ENCODE measurements around the gene SLC4A1AP.

SLC4A1AP gene

DNA sequence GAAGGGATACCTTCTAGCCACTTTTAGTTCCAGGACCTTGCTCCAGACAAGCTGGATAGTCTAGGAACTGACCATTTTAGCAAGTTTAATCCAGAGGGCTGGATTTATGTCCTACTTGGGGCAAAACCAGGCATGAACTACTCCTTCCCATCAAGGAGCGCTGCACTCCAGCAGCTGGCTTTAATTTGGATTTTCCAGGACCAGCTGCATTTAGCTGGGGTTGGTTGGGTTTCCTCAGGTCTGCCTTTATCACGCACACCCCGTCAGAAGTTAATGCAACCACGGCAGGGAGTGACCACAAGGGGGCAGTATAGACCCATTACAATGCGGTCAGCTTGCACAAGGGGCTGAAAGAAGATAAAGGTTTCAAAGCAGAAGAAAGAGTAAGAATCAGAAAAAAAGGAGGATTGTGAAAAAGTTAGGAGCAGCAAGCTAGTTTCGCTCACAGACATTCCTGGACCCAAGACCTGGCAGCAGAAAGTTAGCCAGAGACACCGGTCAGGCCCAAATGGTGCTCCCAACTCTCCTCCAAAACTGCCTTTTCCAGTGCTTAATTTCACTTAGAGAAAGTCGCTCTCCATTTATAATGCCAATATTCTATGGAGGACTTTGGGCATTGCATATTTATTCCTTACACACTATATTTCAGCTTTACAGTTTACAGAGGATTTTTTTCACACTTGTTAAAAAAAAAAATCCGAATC, 40.1 kb downstream of the SLC4A1AP start:
- DNase-seq, result peak; percentile 80

GRCh38 chr2:27704342-27704876, 40.7 kb downstream of the SLC4A1AP start:
- no peak for DNase-seq

DNA sequence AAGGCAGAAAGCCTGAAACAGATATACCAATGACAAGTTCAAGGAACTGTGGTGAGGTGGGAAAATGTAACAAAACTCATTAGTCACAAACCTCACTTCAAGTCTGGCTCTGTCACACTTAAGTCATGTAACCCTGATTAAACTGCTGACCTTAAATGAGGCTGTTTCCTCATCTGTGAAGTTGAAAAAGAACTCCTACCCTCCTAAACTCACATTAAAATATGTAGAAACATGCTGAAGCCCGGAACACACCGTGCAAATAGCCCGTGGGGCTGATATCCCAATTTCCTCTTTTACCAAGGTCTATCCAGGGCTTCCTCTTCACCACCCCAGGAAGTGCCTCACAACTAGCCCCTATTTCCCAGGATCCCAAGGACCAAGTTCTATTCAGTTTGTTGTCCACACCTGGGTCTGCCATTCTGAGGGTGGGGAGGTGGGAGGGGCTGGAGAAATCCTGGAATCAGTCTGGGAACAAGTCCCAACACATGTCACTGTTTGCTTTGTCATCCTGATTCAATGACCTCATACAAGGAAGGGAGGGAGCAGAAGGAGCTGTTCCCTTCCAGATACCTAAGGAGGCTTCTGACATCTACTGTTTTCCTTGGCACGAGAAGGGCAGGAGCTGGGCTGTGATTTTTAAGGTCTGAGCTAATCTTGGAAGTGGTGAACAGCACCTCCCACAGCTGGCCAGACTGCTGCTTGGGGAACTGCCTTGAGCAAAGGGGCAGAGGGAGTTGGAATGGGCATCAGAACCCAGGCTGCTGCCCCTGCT, 42.3 kb downstream of the SLC4A1AP start:
- peak; percentile 44 for DNase-seq

DNA sequence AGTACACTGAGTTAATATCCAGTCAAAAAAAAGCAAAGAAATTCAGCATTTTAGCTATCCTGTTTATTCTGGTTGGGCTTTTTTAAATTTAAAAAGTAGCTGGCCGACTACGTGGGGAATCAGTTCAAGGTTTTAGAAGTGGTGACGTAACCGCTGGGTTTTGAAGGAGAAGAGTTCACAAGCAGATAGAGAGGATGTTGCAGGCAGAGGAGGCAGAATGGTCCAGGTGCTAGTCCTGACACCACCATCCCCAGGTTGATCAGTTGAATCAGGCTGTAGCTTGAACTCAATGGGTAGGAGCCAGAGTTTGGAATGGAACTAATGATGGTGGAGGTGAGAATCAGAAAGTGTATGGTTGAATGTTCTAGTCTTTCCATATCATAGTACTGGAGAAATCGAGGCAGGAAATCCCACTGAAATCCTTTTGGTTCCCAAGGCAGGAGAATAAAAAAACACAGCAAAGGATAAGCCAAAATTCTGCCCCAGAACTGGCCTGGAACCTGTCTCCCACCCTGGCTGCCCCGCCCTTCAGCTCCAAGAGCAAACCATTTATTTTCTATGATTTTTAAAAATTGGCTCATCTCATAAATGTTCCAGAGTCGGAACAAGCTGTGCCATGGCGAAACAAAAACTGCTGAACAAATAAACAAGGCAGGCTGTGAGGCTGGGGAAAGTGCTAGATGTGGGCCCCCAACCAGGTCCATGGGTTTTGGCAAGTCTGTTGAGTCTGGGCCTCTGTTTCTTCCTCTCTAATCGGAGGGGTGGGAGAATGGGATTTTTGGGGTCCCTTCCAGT, 44.0 kb downstream of the SLC4A1AP start:
- DNase-seq, result no peak

GRCh38 chr2:27708257-27708654, 44.6 kb downstream of the SLC4A1AP start:
- DNase-seq, result no peak

DNA sequence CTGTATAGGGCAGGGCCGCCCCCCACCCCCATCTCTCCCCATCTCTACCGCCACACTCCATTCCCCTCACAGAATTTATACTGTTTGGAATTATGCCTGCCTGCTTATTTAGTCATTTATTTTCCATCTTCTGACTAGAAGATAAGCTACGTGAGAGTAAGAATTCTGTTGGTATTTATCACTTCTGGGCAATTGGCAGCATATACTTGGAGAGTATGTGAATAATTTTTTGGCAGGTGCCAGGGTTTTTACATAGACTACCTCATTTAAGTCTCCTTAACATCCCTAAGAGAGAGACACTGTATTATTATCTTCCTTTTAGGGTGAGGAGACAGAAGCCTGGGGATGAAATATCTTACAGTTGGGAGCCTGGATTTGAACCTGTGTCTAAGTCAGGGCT, 45.0 kb downstream of the SLC4A1AP start:
- DNase-seq, result no peak

GRCh38 chr2:27709326-27709725, 45.6 kb downstream of the SLC4A1AP start:
- no peak for DNase-seq

DNA sequence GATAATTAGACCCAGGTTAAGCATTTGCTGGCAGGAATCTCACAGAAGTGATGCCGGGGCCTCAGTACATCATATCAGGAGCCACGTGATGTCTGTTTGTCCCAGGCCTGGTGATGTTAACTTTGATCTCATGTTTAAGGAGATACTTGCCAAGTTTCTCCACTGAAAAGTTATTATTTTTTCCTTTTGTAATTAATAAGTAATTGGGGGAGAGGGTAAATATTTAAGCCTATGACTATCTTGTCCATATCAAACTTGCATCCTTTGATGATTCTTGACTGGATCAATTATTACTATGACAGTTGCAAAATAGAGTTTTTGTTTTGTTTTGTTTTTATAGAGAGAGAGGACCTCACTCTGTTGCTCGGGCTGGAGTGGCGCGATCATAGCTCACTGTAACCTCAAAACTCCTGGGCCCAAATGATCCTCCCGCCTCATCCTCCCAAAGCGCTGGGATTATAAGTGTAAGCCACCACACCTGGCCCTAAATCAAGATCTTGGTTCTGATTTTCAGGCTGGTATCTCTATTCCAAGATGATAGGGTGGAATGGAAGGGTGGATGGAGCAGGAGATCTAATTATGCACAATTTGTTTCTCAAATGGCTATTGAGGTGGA, 46.4 kb downstream of the SLC4A1AP start:
- no peak for DNase-seq

DNA sequence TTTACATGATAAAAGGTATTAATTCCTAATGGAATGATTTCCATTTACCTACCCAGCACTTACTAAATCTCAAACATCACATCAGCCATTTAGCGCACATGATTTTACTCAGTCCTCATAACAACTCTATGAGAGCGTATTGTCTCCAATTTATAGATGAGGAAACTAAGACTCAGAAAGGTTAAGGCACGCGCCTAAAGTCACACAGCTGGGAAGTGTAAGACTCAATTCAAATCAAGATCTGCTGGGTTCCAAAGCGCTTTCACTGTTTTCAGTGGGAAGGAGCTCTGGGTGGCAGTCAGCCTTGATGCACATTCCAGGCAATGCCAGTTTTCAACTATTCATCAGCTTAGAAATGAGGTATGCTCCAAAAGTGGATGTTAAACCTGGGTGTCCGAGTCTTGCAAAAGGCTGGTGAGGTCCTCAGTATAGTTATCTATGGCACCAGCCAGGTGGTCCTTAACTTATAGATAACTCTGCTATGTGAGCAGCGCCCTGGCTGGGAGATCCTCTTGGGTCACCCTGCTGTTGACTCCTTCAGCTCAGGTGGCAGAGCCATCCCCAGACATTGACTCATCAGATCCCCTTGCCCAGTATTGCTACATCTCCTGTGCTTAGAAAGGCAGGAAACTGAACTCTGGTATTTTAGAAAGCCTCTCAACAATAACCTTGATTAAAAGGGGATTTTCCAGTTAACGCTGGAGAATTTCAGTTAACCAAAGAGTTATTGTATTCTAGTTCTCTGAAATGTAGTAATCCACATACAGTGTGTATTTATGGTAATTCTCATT, 47.1 kb downstream of the SLC4A1AP start:
- DNase-seq, result no peak

DNA sequence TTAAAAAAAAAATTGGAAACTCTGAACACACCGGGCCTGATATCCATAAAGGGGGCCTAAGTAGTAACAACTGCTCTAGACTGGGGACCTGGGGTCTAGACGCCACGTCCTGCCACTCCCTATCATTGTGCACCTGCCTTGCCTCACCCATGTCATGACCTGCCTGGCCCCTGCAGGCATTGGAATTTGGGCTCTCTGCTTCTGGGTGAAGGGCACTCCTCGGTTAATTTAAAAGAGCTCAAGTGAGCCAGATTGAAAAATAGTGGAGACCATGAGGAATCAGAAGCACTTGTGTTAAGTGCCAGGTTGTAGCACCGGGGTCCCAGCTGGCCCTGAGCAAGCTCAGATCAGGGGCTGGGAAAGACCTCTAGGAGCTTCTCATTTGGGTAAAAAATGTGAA, 48.1 kb downstream of the SLC4A1AP start:
- no peak for DNase-seq

- no peak for DNase-seq
These were observed 48.8 kb downstream of the SLC4A1AP start for GRCh38 chr2:27712522-27712921.

DNA sequence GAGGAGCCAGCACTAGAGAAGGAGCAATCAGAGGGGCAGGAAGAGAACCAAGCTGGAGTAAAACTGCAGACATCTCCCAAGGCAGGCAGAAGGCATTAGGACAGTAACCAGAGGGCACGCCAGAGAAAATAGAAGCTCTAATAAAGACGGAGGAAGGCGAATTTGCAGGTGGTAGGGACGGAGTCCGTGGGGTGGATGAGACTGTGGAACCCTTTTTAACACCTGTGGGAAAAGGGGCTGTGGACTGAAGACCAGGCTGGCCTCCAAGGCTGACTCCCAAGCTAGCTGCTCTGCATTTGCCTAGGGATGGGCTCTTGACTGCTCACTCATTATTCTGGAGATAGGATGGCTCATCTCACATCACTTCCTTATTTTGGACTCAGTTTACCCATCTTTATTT, 49.5 kb downstream of the SLC4A1AP start:
- DNase-seq, result no peak

- DNase-seq, result no peak
These were observed 50.4 kb downstream of the SLC4A1AP start for GRCh38 chr2:27714053-27714452.

DNA sequence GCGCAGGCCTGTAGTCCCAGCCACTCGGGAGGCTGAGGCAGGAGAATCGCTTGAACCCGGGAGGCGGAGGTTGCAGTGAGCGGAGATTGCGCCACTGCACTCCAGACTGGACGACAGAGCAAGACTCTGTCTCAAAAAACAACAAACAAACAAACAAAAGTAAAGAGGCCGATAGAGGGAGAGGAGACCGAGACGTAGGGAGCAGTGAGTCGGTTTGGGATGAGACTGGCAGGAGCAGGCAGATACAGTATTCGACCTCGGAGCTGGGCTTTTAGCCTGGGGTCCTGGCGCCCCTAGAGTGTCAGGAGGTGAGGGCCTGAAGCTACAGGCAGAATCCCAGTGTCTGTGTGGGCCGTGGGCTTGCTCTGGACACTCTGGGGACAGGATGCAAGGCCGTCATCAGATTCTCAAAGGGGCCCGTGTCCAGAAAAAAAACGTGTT, 51.2 kb downstream of the SLC4A1AP start:
- no peak for DNase-seq

GRCh38 chr2:27715318-27716210, 51.9 kb downstream of the SLC4A1AP start:
- no peak for DNase-seq

- DNase-seq, result no peak
These were observed 52.8 kb downstream of the SLC4A1AP start for GRCh38 chr2:27716301-27717069.

GRCh38 chr2:27717070-27717795, 53.5 kb downstream of the SLC4A1AP start:
- no peak for DNase-seq

DNA sequence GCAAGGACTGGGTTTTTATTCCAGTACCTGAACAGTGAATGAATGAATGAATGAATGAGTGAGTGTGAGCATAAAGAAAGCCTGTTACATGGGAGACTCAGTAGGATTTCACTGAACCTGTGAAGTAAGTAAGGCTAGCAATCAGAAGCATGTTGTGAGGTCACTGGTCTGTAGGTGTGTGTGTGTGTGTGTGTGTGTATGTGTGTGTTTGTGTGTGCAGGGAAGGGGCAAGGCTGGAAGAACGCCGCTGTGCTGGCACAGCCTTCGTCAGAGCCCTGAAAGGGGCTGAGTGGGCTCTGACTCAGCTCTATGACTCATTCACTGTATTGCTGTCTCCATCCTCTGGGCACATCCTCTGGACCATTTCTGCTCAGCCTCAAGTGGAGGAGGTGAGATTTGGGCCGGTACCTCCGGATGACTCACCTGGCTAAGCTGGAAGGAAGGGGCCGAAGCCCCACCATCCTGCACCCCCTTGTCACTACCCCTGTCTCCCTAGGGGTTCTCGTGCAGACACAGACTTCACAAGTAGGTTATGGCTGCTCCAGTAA, 56.4 kb downstream of the SLC4A1AP start:
- DNase-seq, result no peak

DNA sequence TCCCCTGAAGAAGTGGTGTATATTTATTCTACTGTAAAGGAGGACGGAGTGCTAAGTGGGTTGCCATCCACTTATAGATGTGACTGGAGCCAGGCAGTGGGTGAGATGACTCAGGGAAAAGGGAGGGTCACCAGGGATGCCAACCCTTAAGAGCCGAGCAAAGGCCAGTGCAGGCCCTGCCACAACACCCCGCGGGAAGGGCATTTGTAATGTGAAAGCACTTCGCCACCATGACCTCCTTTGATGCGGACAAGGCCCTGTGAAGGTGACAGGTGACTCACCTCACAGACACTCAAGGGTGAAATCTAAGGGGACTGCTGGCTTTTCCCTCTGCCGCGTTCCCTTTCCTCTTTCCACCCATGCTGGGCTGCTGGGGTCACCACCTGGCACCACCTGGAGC, 57.6 kb downstream of the SLC4A1AP start:
- DNase-seq, result no peak
